ENCODE measurements around the gene MYCBP.

Gene MYCBP

GRCh38 chr1:38827318-38827717, 45.8 kb downstream of the MYCBP start:
- DNase-seq (ENCODE audit: insufficient read length, low spot score) (no peak), FAIRE-seq (no peak)

- DNase-seq (ENCODE audit: insufficient read length, low spot score) (no peak), FAIRE-seq (no peak)
Observed at GRCh38 chr1:38826886-38827285, 46.3 kb downstream of the MYCBP start.

GRCh38 chr1:38826262-38826661, 46.9 kb downstream of the MYCBP start:
- no peak for DNase-seq (ENCODE audit: insufficient read length, low spot score)
- no peak for FAIRE-seq

- FAIRE-seq (no peak), DNase-seq (ENCODE audit: insufficient read length, low spot score) (no peak)
Observed at GRCh38 chr1:38820860-38821259, 52.3 kb downstream of the MYCBP start.

GRCh38 chr1:38819516-38819915, 53.6 kb downstream of the MYCBP start:
- FAIRE-seq (no peak), DNase-seq (ENCODE audit: insufficient read length, low spot score) (no peak)

GRCh38 chr1:38819040-38819439, 54.1 kb downstream of the MYCBP start:
- DNase-seq (ENCODE audit: insufficient read length, low spot score) (no peak), FAIRE-seq (no peak)

- no peak for FAIRE-seq
Observed at GRCh38 chr1:38818175-38818976, 54.8 kb downstream of the MYCBP start.

GRCh38 chr1:38817267-38818174, 55.6 kb downstream of the MYCBP start:
- DNase-seq (ENCODE audit: insufficient read length, low spot score) (no peak), FAIRE-seq (no peak)

More at GRCh38 chr1:38818175-38818976, 54.8 kb downstream of the MYCBP start:
- DNase-seq (ENCODE audit: insufficient read length, low spot score): peak; percentile 58

GRCh38 chr1:38815903-38816627, 57.1 kb downstream of the MYCBP start:
- peak; percentile 77 for DNase-seq (ENCODE audit: insufficient read length, low spot score)

GRCh38 chr1:38814984-38815464, 58.1 kb downstream of the MYCBP start:
- FAIRE-seq (no peak), DNase-seq (ENCODE audit: insufficient read length, low spot score) (no peak)

More at GRCh38 chr1:38815903-38816627, 57.1 kb downstream of the MYCBP start:
- FAIRE-seq: peak; percentile 98

- FAIRE-seq: peak; percentile 70
Observed at GRCh38 chr1:38814444-38814983, 58.6 kb downstream of the MYCBP start.

GRCh38 chr1:38812981-38813380, 60.2 kb downstream of the MYCBP start:
- DNase-seq (ENCODE audit: insufficient read length, low spot score): no peak
- FAIRE-seq: no peak

More at GRCh38 chr1:38814444-38814983, 58.6 kb downstream of the MYCBP start:
- no peak for DNase-seq (ENCODE audit: insufficient read length, low spot score)
